Muscle layer of colon (tissue), 2 donors: Measurements from ENCODE around the gene PEF1.

ENCODE experiments used
- H3K27ac ChIP-seq: one replicate; pipeline ENCODE4 v1.7.0; 2013; ENCODE audit warnings: low read depth, mild to moderate bottlenecking, low read length, moderate library complexity
- H3K27me3 ChIP-seq, 2 donors: one replicate each; pipeline ENCODE4 v1.7.0; 2013; ENCODE audit warnings: low read length in 2 of 2, mild to moderate bottlenecking in 2 of 2; ENCODE audit not compliant: insufficient read depth in 2 of 2, control insufficient read depth in 1 of 2
- H3K36me3 ChIP-seq: one replicate; pipeline ENCODE4 v1.7.0; 2013; ENCODE audit warnings: mild to moderate bottlenecking, low read length; ENCODE audit not compliant: insufficient read depth
- H3K4me1 ChIP-seq: one replicate; pipeline ENCODE4 v1.7.0; 2013; ENCODE audit warnings: mild to moderate bottlenecking, low read length; ENCODE audit not compliant: insufficient read depth
- H3K4me3 ChIP-seq, 2 donors: one replicate each; pipeline ENCODE4 v1.7.0; 2013; ENCODE audit warnings: low read length in 2 of 2, low read depth in 1 of 2, mild to moderate bottlenecking in 1 of 2, moderate library complexity in 1 of 2
- H3K9ac ChIP-seq: one replicate; pipeline ENCODE4 v1.7.0; 2013; ENCODE audit warnings: low read length
- H3K9me3 ChIP-seq: one replicate; pipeline ENCODE4 v1.7.0; 2013; ENCODE audit warnings: mild to moderate bottlenecking, low read length
- donor health status: abdominal sarcoma.
- donor health status: Adenocarcinoma of cecum.

PEF1 gene

GRCh38 chr1:31679676-31680230 lies 35.1 kb upstream of the PEF1 start:
- H3K9ac ChIP-seq = no peak overlapping the region
- no peaks in the 10 kb centered on the region for H3K9me3 ChIP-seq
- H3K27me3 ChIP-seq = no peaks in the 10 kb centered on the region
- H3K4me3 ChIP-seq = no peak overlapping the region
- H3K27ac ChIP-seq = no peak overlapping the region
- peaks cover 14% of the 10 kb centered on the region for H3K36me3 ChIP-seq
- H3K4me1 ChIP-seq = peaks cover 33% of the 10 kb centered on the region

- H3K36me3 ChIP-seq = peaks cover 14% of the 10 kb centered on the region
- peaks cover 39% of the 10 kb centered on the region for H3K4me1 ChIP-seq
- no peaks in the 10 kb centered on the region for H3K9me3 ChIP-seq
- no peak overlapping the region for H3K27ac ChIP-seq
- H3K4me3 ChIP-seq = no peak overlapping the region
- no peaks in the 10 kb centered on the region for H3K27me3 ChIP-seq
- H3K9ac ChIP-seq = no peak overlapping the region
These were observed 34.4 kb upstream of the PEF1 start for GRCh38 chr1:31679091-31679490.

- H3K27me3 ChIP-seq = no peaks in the 10 kb centered on the region
- peaks cover 14% of the 10 kb centered on the region for H3K36me3 ChIP-seq
- H3K4me3 ChIP-seq = no peak overlapping the region
- H3K27ac ChIP-seq = no peak overlapping the region
- H3K9ac ChIP-seq = no peak overlapping the region
- no peaks in the 10 kb centered on the region for H3K9me3 ChIP-seq
- peaks cover 43% of the 10 kb centered on the region for H3K4me1 ChIP-seq
These were observed 34.0 kb upstream of the PEF1 start for GRCh38 chr1:31678681-31679080.

- Histone ChIP-seq H3K27me3 (no peaks in the 10 kb centered on the region), H3K9me3 (no peaks in the 10 kb centered on the region), H3K9ac (no peak overlapping the region), H3K36me3 (peaks cover 14% of the 10 kb centered on the region), H3K27ac (no peak overlapping the region), H3K4me1 (peaks cover 50% of the 10 kb centered on the region), H3K4me3 (no peak overlapping the region)
These were observed 33.3 kb upstream of the PEF1 start for GRCh38 chr1:31677949-31678348.

GRCh38 chr1:31677401-31677800 lies 32.7 kb upstream of the PEF1 start:
- no peak overlapping the region for H3K9ac ChIP-seq
- no peak overlapping the region for H3K4me3 ChIP-seq
- no peak overlapping the region for H3K27ac ChIP-seq
- H3K4me1 ChIP-seq = peaks cover 55% of the 10 kb centered on the region
- H3K27me3 ChIP-seq = no peaks in the 10 kb centered on the region
- H3K9me3 ChIP-seq = no peaks in the 10 kb centered on the region
- H3K36me3 ChIP-seq = peaks cover 14% of the 10 kb centered on the region

GRCh38 chr1:31675756-31676155 lies 31.1 kb upstream of the PEF1 start:
- H3K27ac ChIP-seq = peak overlapping the region; percentile 27

GRCh38 chr1:31675161-31675560 lies 30.5 kb upstream of the PEF1 start:
- peak overlapping the region in 1 of 2 donors; percentile 1 for H3K4me3 ChIP-seq
- H3K27ac ChIP-seq = peak overlapping the region; percentile 50
- no peaks in the 10 kb centered on the region for H3K36me3 ChIP-seq
- H3K4me1 ChIP-seq = peaks cover 73% of the 10 kb centered on the region
- no peak overlapping the region for H3K9ac ChIP-seq
- no peaks in the 10 kb centered on the region for H3K9me3 ChIP-seq
- H3K27me3 ChIP-seq = no peaks in the 10 kb centered on the region

More at GRCh38 chr1:31675756-31676155, 31.1 kb upstream of the PEF1 start:
- H3K27me3 ChIP-seq = no peaks in the 10 kb centered on the region
- peaks cover 2% of the 10 kb centered on the region for H3K36me3 ChIP-seq
- no peaks in the 10 kb centered on the region for H3K9me3 ChIP-seq
- no peak overlapping the region for H3K4me3 ChIP-seq
- H3K9ac ChIP-seq = no peak overlapping the region
- H3K4me1 ChIP-seq = peaks cover 67% of the 10 kb centered on the region

- H3K9me3 ChIP-seq = no peaks in the 10 kb centered on the region
- H3K27me3 ChIP-seq = no peaks in the 10 kb centered on the region
- peaks cover 79% of the 10 kb centered on the region for H3K4me1 ChIP-seq
- H3K4me3 ChIP-seq = peak overlapping the region in 1 of 2 donors; percentile 1
- no peaks in the 10 kb centered on the region for H3K36me3 ChIP-seq
- H3K27ac ChIP-seq = peak overlapping the region; percentile 50
- H3K9ac ChIP-seq = no peak overlapping the region
These were observed 29.9 kb upstream of the PEF1 start for GRCh38 chr1:31674626-31675025.

GRCh38 chr1:31673433-31673832 lies 28.8 kb upstream of the PEF1 start:
- Histone ChIP-seq H3K4me1 (peaks cover 90% of the 10 kb centered on the region), H3K27ac (peak overlapping the region; percentile 50), H3K36me3 (no peaks in the 10 kb centered on the region), H3K9ac (no peak overlapping the region), H3K27me3 (no peaks in the 10 kb centered on the region), H3K9me3 (no peaks in the 10 kb centered on the region), H3K4me3 (no peak overlapping the region)

GRCh38 chr1:31672986-31673385 lies 28.3 kb upstream of the PEF1 start:
- Histone ChIP-seq H3K27me3 (no peaks in the 10 kb centered on the region), H3K4me1 (peaks cover 92% of the 10 kb centered on the region), H3K9me3 (no peaks in the 10 kb centered on the region), H3K4me3 (no peak overlapping the region), H3K27ac (peak overlapping the region; percentile 50), H3K36me3 (no peaks in the 10 kb centered on the region), H3K9ac (no peak overlapping the region)

- Histone ChIP-seq H3K27ac (peak overlapping the region; percentile 50), H3K36me3 (no peaks in the 10 kb centered on the region), H3K4me1 (peaks cover 92% of the 10 kb centered on the region), H3K4me3 (no peak overlapping the region), H3K9me3 (no peaks in the 10 kb centered on the region), H3K9ac (no peak overlapping the region), H3K27me3 (no peaks in the 10 kb centered on the region)
These were observed 27.0 kb upstream of the PEF1 start for GRCh38 chr1:31671561-31672201.

GRCh38 chr1:31671147-31671546 lies 26.5 kb upstream of the PEF1 start:
- no peaks in the 10 kb centered on the region for H3K27me3 ChIP-seq
- peak overlapping the region; percentile 27 for H3K27ac ChIP-seq
- no peak overlapping the region for H3K9ac ChIP-seq
- H3K36me3 ChIP-seq = no peaks in the 10 kb centered on the region
- H3K4me1 ChIP-seq = peaks cover 93% of the 10 kb centered on the region
- H3K4me3 ChIP-seq = peak overlapping the region in 1 of 2 donors; percentile 26
- H3K9me3 ChIP-seq = no peaks in the 10 kb centered on the region
